ENCODE measurements around the gene KCNJ18.
"Not testable (repeated sequence)": the region's sequence is repeated elsewhere in the genome, so short reads cannot be mapped to it uniquely, and the experiment has no call there.

The KCNJ18 gene

DNA sequence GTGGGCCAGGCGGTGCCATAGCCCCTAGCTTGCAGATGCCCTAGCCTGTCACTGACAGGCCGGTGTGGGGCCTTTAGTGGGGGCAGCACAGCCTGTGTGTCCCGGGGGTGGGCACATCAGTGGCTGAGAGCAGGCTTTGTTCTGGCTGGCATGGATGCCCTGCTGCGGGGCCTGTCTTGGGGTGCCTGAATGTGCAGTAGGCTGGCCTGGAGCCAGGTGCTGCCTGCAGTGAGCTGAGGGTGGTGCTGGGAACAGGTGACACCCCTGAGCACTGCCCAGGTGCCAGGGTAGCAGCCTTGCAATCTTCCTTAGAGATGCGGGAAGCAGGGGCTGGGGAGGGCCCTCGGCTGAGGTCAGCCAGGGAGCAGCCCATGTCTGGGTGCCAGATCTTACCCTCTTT is 8.8 kb downstream of the KCNJ18 start:
- FAIRE-seq; DNase-seq (ENCODE audit: insufficient read length, low spot score): not testable (repeated sequence)

- DNase-seq (ENCODE audit: insufficient read length, low spot score); FAIRE-seq: not testable (repeated sequence)
These were observed 9.7 kb downstream of the KCNJ18 start for GRCh38 chr17:21702029-21702428.

DNA sequence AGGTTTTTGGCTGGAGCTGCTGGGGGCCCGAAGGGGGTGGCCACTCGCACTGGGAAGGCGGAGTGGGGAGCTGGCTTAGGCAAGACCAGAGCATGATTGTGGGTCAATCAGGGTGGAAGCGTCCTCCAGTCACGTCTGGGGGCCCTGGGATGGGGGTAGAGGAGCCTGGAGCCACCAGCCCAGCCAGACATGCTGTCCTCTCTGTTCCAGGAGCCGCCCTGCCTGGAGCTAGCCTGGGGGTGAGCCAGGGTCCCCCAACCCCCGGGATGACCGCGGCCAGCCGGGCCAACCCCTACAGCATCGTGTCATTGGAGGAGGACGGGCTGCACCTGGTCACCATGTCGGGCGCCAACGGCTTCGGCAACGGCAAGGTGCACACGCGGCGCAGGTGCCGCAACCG is 10.2 kb downstream of the KCNJ18 start:
- FAIRE-seq: not testable (repeated sequence)

DNA sequence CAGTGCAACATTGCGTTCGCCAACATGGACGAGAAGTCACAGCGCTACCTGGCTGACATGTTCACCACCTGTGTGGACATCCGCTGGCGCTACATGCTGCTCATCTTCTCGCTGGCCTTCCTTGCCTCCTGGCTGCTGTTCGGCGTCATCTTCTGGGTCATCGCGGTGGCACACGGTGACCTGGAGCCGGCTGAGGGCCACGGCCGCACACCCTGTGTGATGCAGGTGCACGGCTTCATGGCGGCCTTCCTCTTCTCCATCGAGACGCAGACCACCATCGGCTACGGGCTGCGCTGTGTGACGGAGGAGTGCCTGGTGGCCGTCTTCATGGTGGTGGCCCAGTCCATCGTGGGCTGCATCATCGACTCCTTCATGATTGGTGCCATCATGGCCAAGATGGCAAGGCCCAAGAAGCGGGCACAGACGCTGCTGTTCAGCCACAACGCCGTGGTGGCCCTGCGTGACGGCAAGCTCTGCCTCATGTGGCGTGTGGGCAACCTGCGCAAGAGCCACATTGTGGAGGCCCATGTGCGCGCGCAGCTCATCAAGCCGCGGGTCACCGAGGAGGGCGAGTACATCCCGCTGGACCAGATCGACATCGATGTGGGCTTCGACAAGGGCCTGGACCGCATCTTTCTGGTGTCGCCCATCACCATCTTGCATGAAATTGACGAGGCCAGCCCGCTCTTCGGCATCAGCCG is 10.8 kb downstream of the KCNJ18 start:
- DNase-seq (ENCODE audit: insufficient read length, low spot score); FAIRE-seq: not testable (repeated sequence)

More for the DNA sequence above, 10.2 kb downstream of the KCNJ18 start:
- DNase-seq (ENCODE audit: insufficient read length, low spot score): not testable (repeated sequence)

GRCh38 chr17:21703891-21704872 is 11.9 kb downstream of the KCNJ18 start:
- not testable (repeated sequence) for DNase-seq (ENCODE audit: insufficient read length, low spot score); FAIRE-seq

DNA sequence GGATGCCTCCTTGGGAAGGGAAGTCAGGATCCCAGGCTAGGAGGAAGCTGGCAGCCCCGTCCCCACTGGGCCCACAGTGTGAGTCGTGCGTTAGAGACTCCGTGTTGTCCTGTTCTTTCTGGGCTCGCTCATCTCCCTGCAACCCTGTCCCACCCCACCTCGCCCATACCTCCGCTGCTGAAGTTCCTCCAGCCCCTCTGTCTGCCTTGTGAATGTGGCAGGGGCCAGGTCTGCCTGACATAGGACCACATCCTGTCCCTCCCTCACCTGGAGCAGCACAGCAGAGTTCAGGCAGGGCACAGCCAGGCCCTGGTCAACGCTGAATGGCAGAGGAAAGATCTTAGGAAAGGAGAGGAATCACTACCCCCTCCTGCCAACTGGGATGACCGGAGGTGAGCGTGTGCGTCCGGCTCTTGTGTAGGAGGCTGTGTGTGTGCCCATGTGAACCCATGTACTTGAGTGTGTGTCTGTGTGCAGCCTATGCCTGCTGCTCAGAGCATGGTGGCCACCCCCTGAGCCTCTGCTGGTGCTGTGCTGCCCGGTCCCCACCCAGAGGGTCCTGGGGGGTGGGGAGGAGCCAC is 12.8 kb downstream of the KCNJ18 start:
- FAIRE-seq (no peak), DNase-seq (ENCODE audit: insufficient read length, low spot score) (no peak)

DNA sequence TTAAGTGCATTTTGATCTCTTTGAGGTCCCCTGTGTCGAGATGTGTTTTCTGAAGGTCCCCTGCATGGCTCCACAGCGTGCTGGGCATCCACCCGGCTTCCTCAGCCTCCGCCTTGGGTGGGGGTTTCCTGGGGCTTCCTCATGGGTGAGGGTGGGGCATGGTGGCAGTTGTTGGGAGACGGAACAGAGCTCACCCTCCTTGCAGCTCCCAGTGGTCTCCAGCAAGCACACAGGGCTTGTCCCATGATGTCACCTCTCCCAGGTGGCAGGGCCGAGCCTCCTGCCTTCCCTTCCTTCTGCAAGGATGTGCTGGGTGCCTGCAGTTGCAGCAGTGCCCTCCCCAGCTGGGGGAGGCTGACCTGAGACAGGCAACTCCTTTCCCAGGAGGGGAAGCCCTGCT is 13.4 kb downstream of the KCNJ18 start:
- FAIRE-seq; DNase-seq (ENCODE audit: insufficient read length, low spot score): not testable (repeated sequence)

- FAIRE-seq: not testable (repeated sequence)
These were observed 14.2 kb downstream of the KCNJ18 start for GRCh38 chr17:21706546-21706945.

DNA sequence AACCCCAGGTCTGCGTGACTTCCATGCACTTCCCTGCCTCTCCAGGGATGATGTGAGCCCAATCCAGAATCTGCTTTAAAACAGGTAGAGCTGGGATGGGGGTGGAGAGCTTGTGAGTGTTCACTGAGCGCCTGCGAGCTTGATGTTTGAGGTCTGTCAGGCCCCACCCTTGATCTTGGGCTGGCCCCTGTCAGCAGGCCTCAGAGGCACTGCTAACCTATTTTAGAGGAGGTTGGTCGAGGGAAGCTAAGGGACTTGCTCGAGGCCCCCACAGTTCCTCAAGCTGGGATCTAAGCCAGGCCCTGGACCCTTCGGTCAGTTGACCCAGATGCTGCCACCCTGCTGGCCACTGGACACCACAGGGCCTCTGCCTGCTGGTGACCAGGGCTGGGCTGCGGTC is 14.8 kb downstream of the KCNJ18 start:
- not testable (repeated sequence) for FAIRE-seq; DNase-seq (ENCODE audit: insufficient read length, low spot score)

More at GRCh38 chr17:21706546-21706945, 14.2 kb downstream of the KCNJ18 start:
- not testable (repeated sequence) for DNase-seq (ENCODE audit: insufficient read length, low spot score)

DNA sequence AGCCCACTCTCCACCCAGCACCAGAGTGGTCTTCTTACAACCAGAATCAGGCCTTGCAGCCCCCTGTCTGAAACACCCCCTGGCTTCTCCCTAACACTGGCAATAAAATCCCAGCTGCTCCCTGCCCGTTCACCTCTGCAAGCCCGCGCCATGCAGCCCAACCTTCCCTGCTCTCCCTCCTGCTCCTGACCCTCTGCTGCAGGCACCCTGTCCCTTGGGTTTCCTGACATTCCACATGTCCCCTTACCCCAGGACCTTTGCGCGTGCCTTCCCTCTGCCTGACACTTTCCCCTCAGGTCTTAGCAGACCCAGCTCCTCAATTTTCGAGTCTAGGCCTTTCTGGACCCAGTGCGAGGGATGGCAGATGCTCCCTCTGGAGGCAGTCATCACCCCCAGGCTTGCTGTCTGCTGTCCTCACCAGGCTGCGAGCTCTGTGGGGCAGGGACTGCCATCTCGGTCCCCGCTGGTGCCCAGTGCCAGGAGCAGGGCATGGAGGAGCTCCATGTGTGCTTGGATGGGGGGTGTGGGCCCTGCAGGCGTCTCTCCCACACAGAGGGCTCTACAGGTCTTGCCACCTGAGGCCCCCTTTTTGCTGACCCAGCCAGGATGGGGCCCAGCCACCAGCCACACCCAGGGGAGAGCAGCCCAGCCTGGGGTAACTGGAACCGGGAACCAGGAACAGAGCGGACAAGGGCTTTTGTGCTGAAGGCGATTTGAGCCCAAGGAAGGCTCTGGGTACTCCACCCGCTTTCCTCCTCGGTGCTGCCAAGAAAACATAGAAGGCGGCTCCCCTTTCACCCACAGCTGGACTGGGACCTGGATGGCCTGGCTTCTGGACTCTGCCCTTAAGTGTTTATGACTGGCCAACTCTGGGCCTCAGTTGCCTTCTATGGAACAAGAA is 15.6 kb downstream of the KCNJ18 start:
- not testable (repeated sequence) for DNase-seq (ENCODE audit: insufficient read length, low spot score); FAIRE-seq

GRCh38 chr17:21708612-21709535 is 16.6 kb downstream of the KCNJ18 start:
- DNase-seq (ENCODE audit: insufficient read length, low spot score); FAIRE-seq: not testable (repeated sequence)

GRCh38 chr17:21709994-21710393 is 17.7 kb downstream of the KCNJ18 start:
- FAIRE-seq; DNase-seq (ENCODE audit: insufficient read length, low spot score): not testable (repeated sequence)

DNA sequence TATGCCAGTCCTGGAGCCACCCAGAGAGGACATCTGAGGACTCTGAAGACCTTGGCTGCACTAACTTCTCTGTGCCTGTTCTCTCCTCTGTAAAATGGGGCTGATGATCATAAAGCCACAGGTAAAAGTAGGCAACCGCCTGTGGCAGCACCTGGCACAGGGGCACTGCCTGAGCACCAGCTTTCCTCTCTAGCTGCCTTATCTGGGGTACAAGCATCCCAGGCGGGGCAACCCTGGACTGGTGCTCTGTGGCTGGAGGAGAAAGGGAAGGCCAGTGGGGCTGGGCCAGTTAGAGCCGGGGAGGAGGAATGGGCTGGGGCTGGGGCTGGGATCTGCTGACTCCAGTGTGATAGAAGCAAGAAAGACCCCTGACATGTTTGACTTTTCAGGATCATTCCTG is 18.2 kb downstream of the KCNJ18 start:
- DNase-seq (ENCODE audit: insufficient read length, low spot score); FAIRE-seq: not testable (repeated sequence)

- FAIRE-seq (no peak), DNase-seq (ENCODE audit: insufficient read length, low spot score) (no peak)
These were observed 18.9 kb downstream of the KCNJ18 start for GRCh38 chr17:21711182-21711581.

GRCh38 chr17:21713020-21713419 is 20.7 kb downstream of the KCNJ18 start:
- FAIRE-seq; DNase-seq (ENCODE audit: insufficient read length, low spot score): not testable (repeated sequence)

DNA sequence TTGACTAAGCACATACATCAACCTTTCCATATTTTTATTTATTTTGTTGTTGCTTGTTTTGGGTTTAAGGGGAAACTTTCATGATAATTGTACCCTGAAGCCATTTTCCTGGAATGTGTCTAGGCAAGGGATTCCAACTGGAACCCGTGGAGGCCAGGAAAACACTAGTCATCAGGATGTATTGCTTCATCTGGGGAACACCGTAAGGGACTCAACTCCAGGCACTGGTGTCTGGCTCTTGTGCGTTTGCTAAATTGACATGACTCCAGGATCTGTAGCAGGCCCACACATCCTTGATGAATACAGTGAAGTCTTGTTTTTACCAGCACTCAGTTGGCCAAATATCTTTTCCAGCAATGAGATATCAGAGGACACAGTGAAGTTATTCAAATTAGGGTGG is 21.3 kb downstream of the KCNJ18 start:
- DNase-seq (ENCODE audit: insufficient read length, low spot score); FAIRE-seq: not testable (repeated sequence)

DNA sequence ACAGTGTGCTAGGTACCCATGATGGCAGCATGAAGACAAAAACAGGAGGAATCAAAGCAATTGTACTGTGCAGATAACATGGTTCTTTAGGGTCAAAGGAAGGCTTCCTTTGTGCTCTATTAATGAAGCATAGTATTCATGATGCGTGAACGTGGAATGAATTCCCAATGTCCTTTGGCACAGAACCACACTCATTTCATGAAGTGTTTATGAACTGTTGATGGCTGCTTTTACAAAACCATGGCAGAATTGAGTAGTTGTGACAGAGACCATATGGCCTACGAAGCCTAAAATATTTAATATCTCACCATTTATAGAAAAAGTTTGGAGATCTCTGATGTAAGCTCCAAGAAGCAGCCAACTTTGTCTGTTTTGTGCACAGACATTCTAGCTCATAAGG is 22.4 kb downstream of the KCNJ18 start:
- not testable (repeated sequence) for FAIRE-seq; DNase-seq (ENCODE audit: insufficient read length, low spot score)

- FAIRE-seq; DNase-seq (ENCODE audit: insufficient read length, low spot score): not testable (repeated sequence)
These were observed 23.6 kb downstream of the KCNJ18 start for GRCh38 chr17:21715877-21716276.

GRCh38 chr17:21718971-21719370 is 26.6 kb downstream of the KCNJ18 start:
- DNase-seq (ENCODE audit: insufficient read length, low spot score); FAIRE-seq: not testable (repeated sequence)

All from GM19239 (cell line).